ENCODE results near the gene SFRP5. TPM values are rescaled to one million over a fixed set of nuclear protein-coding genes. Genes with fewer than 3 reads are reported as not detected.

The SFRP5 gene
- total RNA-seq, 1 donor: not detected

- DNase-seq (ENCODE audit: low read depth): no peak
- H3K4me3 ChIP-seq (ENCODE audit: low read depth, low read length): no peak overlapping the region
- TF ChIP-seq CTCF (IDR thresholded peaks at IDR 0.05; ENCODE audit: insufficient read depth, low read depth, low read length): no peak
Measured at GRCh38 chr10:97798958-97799610, 27.3 kb upstream of the SFRP5 start.

- no peak for DNase-seq (ENCODE audit: low read depth)
- no peak for TF ChIP-seq CTCF (IDR thresholded peaks at IDR 0.05; ENCODE audit: insufficient read depth, low read depth, low read length)
- H3K4me3 ChIP-seq (ENCODE audit: low read depth, low read length): no peak overlapping the region
Measured at GRCh38 chr10:97796651-97797050, 24.9 kb upstream of the SFRP5 start.

GRCh38 chr10:97795886-97796285 lies 24.1 kb upstream of the SFRP5 start:
- no peak for DNase-seq (ENCODE audit: low read depth)
- no peak overlapping the region for H3K4me3 ChIP-seq (ENCODE audit: low read depth, low read length)
- TF ChIP-seq CTCF (IDR thresholded peaks at IDR 0.05; ENCODE audit: insufficient read depth, low read depth, low read length): no peak

- H3K4me3 ChIP-seq (ENCODE audit: low read depth, low read length): no peak overlapping the region
- peak; percentile 47 for DNase-seq (ENCODE audit: low read depth)
- TF ChIP-seq CTCF (IDR thresholded peaks at IDR 0.05; ENCODE audit: insufficient read depth, low read depth, low read length): peak; percentile 95
Measured at GRCh38 chr10:97791824-97792721, 20.3 kb upstream of the SFRP5 start.

DNA sequence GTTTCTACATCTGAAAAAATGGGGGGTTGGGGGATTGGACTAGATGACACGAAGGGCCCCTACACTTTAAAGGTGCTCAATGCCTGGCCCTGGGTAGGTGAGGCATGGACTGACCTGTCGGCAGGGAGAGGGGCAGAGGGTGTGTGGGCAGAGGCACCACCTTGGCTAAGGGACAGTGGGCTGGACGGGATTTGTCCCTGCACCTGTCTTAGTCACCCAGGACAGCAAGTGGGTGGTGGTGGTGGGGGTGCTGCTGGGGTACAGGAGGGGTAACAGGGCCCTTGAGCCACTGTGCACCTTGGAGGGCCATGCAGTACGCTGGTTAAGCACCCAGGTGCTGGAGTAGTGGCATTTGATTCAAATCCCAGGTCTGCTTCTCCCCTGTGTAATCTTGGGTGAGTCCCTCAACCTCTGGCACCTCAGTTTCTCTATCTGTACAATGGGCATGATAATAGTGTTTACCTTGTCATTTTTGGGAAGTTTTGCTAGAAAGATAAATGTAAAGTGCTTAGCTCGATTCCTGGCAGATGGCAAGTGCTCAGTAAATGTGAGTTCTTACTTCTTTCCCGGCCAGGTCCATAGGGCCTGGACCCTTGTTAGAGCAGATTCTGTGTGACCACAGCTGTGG lies 18.1 kb upstream of the SFRP5 start:
- no peak for DNase-seq (ENCODE audit: low read depth)
- TF ChIP-seq CTCF (IDR thresholded peaks at IDR 0.05; ENCODE audit: insufficient read depth, low read depth, low read length): no peak
- no peak overlapping the region for H3K4me3 ChIP-seq (ENCODE audit: low read depth, low read length)

DNA sequence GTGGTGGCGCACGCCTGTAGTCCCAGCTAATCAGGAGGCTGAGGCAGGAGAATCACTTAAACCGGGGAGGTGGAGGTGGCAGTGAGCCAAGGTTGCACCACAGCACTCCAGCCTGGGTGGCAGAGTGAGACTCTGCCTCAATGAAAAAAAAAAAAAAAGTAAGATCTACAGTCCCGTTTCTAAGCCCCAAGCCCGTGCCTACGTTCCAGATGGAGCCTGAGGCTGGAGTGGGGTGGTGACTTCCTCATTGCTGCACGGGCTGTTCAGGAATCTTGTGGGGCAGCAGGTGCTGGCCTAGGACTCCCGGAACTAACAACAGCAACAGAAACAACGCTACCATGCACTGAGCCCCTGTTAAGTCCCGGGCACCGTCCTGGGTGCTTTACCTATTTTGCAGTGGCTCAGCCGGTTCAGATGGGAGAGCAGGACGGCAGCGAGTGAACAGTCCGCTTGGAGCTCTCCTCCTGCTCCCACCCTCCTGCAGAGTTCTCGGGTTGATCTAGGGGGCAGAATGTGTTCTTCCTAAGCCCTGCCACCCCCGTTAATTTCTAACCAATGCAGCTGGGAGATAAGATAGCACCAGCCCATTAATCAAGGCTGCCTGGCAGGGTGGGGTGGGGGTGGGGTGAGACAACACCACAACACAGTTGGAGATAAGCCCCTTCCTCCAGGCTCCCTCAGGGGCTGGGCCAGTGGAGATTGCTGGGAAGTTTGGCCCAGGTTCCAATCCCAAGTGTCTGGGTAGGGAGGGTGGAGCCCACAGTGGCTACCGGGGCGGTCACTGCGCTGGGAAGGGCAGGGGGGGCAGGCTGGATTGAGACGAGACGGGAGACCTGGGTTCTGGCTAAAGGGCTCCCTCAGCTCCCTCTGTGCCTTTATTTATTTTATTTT lies 17.0 kb upstream of the SFRP5 start:
- no peak for TF ChIP-seq CTCF (IDR thresholded peaks at IDR 0.05; ENCODE audit: insufficient read depth, low read depth, low read length)
- peak overlapping the region; percentile 2 for H3K4me3 ChIP-seq (ENCODE audit: low read depth, low read length)
- peak; percentile 50 for DNase-seq (ENCODE audit: low read depth)
